HEK293 (cell line): ENCODE measurements around the gene PPFIA2.
A peak's percentile ranks its signal among the peaks of the same experiment; 100 is the strongest.

Source experiments
- CTCF ChIA-PET: fragments of 350-600 bp; formaldehyde crosslinking; extraction: SDS; loops from one replicate; lab custom pipeline; 2021; ENCODE audit warnings: antibody characterized with exemption; lab: Yijun Ruan, JAX
- POLR2A ChIA-PET: fragments of 300-600 bp; formaldehyde crosslinking; extraction: SDS; loops from one replicate; lab custom pipeline; 2020; ENCODE audit warnings: antibody characterized with exemption, inconsistent platforms; lab: Yijun Ruan, JAX
- H3K27ac ChIP-seq: fragments of 200-500 bp; sonication (Bioruptor generic); 2 replicates; pipeline ENCODE4 v1.5.1; 2014; ENCODE audit warnings: low read depth, low read length, control low read depth, inconsistent platforms; ENCODE audit errors: extremely low read depth
- H3K36me3 ChIP-seq, 2 experiments: fragments of 200-500 bp in 1 of 2; sonication (Bioruptor generic) in 1 of 2; 1 replicate in 1 of 2; 2 replicates in 1 of 2; pipeline ENCODE4 v1.5.1; 2014 to 2017; ENCODE audit warnings: inconsistent platforms in 2 of 2, low read length in 2 of 2; ENCODE audit not compliant: control insufficient read depth in 2 of 2, insufficient read depth in 1 of 2
- H3K4me1 ChIP-seq: fragments of 200-500 bp; sonication (Bioruptor generic); 2 replicates; pipeline ENCODE4 v1.5.1; 2014; ENCODE audit warnings: mild to moderate bottlenecking, low read length, inconsistent platforms; ENCODE audit not compliant: control insufficient read depth, insufficient read depth
- H3K4me3 ChIP-seq: 2 replicates; pipeline ENCODE4 v1.5.1; 2011; ENCODE audit warnings: low read depth, mild to moderate bottlenecking, control low read depth, low read length, moderate library complexity
- H3K9me3 ChIP-seq: fragments of 200-500 bp; sonication (Bioruptor generic); 2 replicates; pipeline ENCODE4 v1.5.1; 2014; ENCODE audit warnings: low read depth, low read length, inconsistent platforms; ENCODE audit not compliant: control insufficient read depth, insufficient read depth
- SP3 ChIP-seq: fragments of 450-650 bp; formaldehyde crosslinking; IDR thresholded peaks from 2 replicates; pipeline ENCODE4 v1.5.1; 2016; ENCODE audit warnings: missing biosample characterization, missing genetic modification characterization
- TCF7L2 ChIP-seq: IDR thresholded peaks from 2 replicates; pipeline ENCODE4 v1.6.1; 2011; ENCODE audit warnings: low read depth, mild to moderate bottlenecking, inconsistent platforms, low read length, moderate library complexity, borderline replicate concordance
- ZBTB11 ChIP-seq: fragments of 450-650 bp; formaldehyde crosslinking; conservative IDR thresholded peaks from 2 replicates; pipeline ENCODE4 v1.5.1; 2016; ENCODE audit warnings: low read depth, missing biosample characterization, missing genetic modification characterization
- ZBTB8A ChIP-seq: fragments of 450-650 bp; formaldehyde crosslinking; IDR thresholded peaks from 2 replicates; pipeline ENCODE4 v1.5.1; 2016; ENCODE audit warnings: missing biosample characterization, missing genetic modification characterization
- ZNF138 ChIP-seq: fragments of 450-650 bp; formaldehyde crosslinking; IDR thresholded peaks from 2 replicates; pipeline ENCODE4 v1.5.1; 2016; ENCODE audit warnings: missing biosample characterization, missing genetic modification characterization, borderline replicate concordance
- ZNF140 ChIP-seq: fragments of 450-650 bp; formaldehyde crosslinking; IDR thresholded peaks from 2 replicates; pipeline ENCODE4 v1.5.1; 2016; ENCODE audit warnings: missing biosample characterization, missing genetic modification characterization
- ZNF202 ChIP-seq: fragments of 450-650 bp; formaldehyde crosslinking; IDR thresholded peaks from 2 replicates; pipeline ENCODE4 v1.5.1; 2016; ENCODE audit warnings: missing biosample characterization, missing genetic modification characterization, borderline replicate concordance
- ZNF341 ChIP-seq: fragments of 450-650 bp; formaldehyde crosslinking; IDR thresholded peaks from 2 replicates; pipeline ENCODE4; 2016; ENCODE audit warnings: low read depth, missing biosample characterization, missing genetic modification characterization
- ZNF366 ChIP-seq: fragments of 450-650 bp; formaldehyde crosslinking; conservative IDR thresholded peaks from 2 replicates; pipeline ENCODE4 v1.5.1; 2016; ENCODE audit warnings: missing biosample characterization, missing genetic modification characterization
- ZNF394 ChIP-seq: fragments of 450-650 bp; formaldehyde crosslinking; IDR thresholded peaks from 2 replicates; pipeline ENCODE4 v1.5.1; 2016; ENCODE audit warnings: missing biosample characterization, missing genetic modification characterization, mild to moderate bottlenecking, moderate library complexity, borderline replicate concordance
- ZNF398 ChIP-seq: fragments of 450-650 bp; formaldehyde crosslinking; IDR thresholded peaks from 2 replicates; pipeline ENCODE4 v1.5.1; 2017; ENCODE audit warnings: missing biosample characterization, missing genetic modification characterization
- ZNF426 ChIP-seq: fragments of 450-650 bp; formaldehyde crosslinking; IDR thresholded peaks from 2 replicates; pipeline ENCODE4 v1.5.1; 2017; ENCODE audit warnings: missing biosample characterization, missing genetic modification characterization, mild to moderate bottlenecking, inconsistent platforms, moderate library complexity
- ZNF433 ChIP-seq: fragments of 450-650 bp; formaldehyde crosslinking; IDR thresholded peaks from 2 replicates; pipeline ENCODE4 v1.5.1; 2016; ENCODE audit warnings: missing biosample characterization, missing genetic modification characterization, low read depth
- ZNF518A ChIP-seq: fragments of 450-650 bp; formaldehyde crosslinking; conservative IDR thresholded peaks from 2 replicates; pipeline ENCODE4 v1.5.1; 2016; ENCODE audit warnings: low read depth, missing biosample characterization, missing genetic modification characterization
- ZNF555 ChIP-seq: fragments of 450-650 bp; formaldehyde crosslinking; conservative IDR thresholded peaks from 2 replicates; pipeline ENCODE4 v1.5.1; 2017; ENCODE audit warnings: missing biosample characterization, mild to moderate bottlenecking, missing genetic modification characterization, inconsistent platforms
- ZNF560 ChIP-seq: fragments of 450-650 bp; formaldehyde crosslinking; IDR thresholded peaks from 2 replicates; pipeline ENCODE4 v1.5.1; 2017; ENCODE audit warnings: missing biosample characterization, missing genetic modification characterization, borderline replicate concordance
- ZNF600 ChIP-seq: fragments of 450-650 bp; formaldehyde crosslinking; IDR thresholded peaks from 2 replicates; pipeline ENCODE4 v1.5.1; 2016; ENCODE audit warnings: missing biosample characterization, missing genetic modification characterization
- ZNF621 ChIP-seq: fragments of 450-650 bp; formaldehyde crosslinking; IDR thresholded peaks from 2 replicates; pipeline ENCODE4 v1.5.1; 2017; ENCODE audit warnings: missing biosample characterization, missing genetic modification characterization
- ZNF623 ChIP-seq: fragments of 450-650 bp; formaldehyde crosslinking; IDR thresholded peaks from 2 replicates; pipeline ENCODE4 v1.5.1; 2016; ENCODE audit warnings: missing biosample characterization, missing genetic modification characterization
- ZNF654 ChIP-seq: fragments of 450-650 bp; formaldehyde crosslinking; IDR thresholded peaks from 2 replicates; pipeline ENCODE4 v1.5.1; 2016; ENCODE audit warnings: low read depth, missing biosample characterization, missing genetic modification characterization
- ZSCAN18 ChIP-seq: fragments of 450-650 bp; formaldehyde crosslinking; IDR thresholded peaks from 2 replicates; pipeline ENCODE4 v1.5.1; 2016; ENCODE audit warnings: missing biosample characterization, missing genetic modification characterization

PPFIA2 gene

GRCh38 chr12:81472934-81473333, 286.2 kb downstream of the PPFIA2 start:
- no peaks in the 10 kb centered on the region for H3K36me3 ChIP-seq
- no peaks in the 10 kb centered on the region for H3K9me3 ChIP-seq
- no peak overlapping the region for H3K4me3 ChIP-seq
- POLR2A ChIA-PET: no interaction called here
- CTCF ChIA-PET: interaction anchor here (0.6 kb wide), 1 partner anchor 23 kb away, joined by 3 read pairs; no protein-coding TSS in a partner anchor
- H3K27ac ChIP-seq: no peak overlapping the region
- TF ChIP-seq TCF7L2 (no peak), ZSCAN18 (tag by site-specific recombination) (no peak), ZNF621 (tag by site-specific recombination) (no peak), ZNF341 (no peak)
- H3K4me1 ChIP-seq: 0 out of 2 replicates have a peak, but pooled peaks cover 3% of the 10 kb centered on the region

GRCh38 chr12:81470923-81471322, 288.2 kb downstream of the PPFIA2 start:
- Histone ChIP-seq H3K36me3 (no peaks in the 10 kb centered on the region), H3K9me3 (no peaks in the 10 kb centered on the region)
- CTCF ChIA-PET: interaction anchor here (0.6 to 0.7 kb wide), 2 partner anchors 56 to 970 kb away, joined by 3 to 5 read pairs; no protein-coding TSS in a partner anchor
- TF ChIP-seq ZBTB11 (tag by site-specific recombination): peak; percentile 27; the same call in 1 of the 2 replicates
- TF ChIP-seq ZNF433 (tag by site-specific recombination): 0 out of 2 replicates have a peak, but pooled peaks have one; percentile 20
- TF ChIP-seq ZNF394 (tag by site-specific recombination): peak; percentile 73; the same call in 1 of the 2 replicates
- TF ChIP-seq ZNF560 (tag by site-specific recombination): no peak
- peak; percentile 50; the same call in 1 of the 2 replicates for TF ChIP-seq ZNF202 (tag by site-specific recombination)
- peak; percentile 54; the same call in 1 of the 2 replicates for TF ChIP-seq ZNF140 (tag by site-specific recombination)
- no peak for TF ChIP-seq ZNF366 (tag by site-specific recombination)
- TF ChIP-seq ZNF398 (tag by site-specific recombination): no peak
- TF ChIP-seq ZNF138 (tag by site-specific recombination): 0 out of 2 replicates have a peak, but pooled peaks have one; percentile 35
- TF ChIP-seq ZNF426 (tag by site-specific recombination): peak; percentile 51
- TF ChIP-seq ZNF600 (tag by site-specific recombination): no peak
- TF ChIP-seq ZNF518A (tag by site-specific recombination): peak; percentile 64; the same call in 1 of the 2 replicates
- TF ChIP-seq ZNF623 (tag by site-specific recombination): peak; percentile 30; the same call in 1 of the 2 replicates
- TF ChIP-seq ZNF555 (tag by site-specific recombination): peak; percentile 49
- TF ChIP-seq SP3 (tag by site-specific recombination): no peak
- TF ChIP-seq ZNF654 (tag by site-specific recombination): 0 out of 2 replicates have a peak, but pooled peaks have one; percentile 18
- peak; percentile 39; the same call in 1 of the 2 replicates for TF ChIP-seq ZBTB8A (tag by site-specific recombination)
- TF ChIP-seq, all 188 proteins: peak for 12
- Histone ChIP-seq H3K4me1 (0 out of 2 replicates have a peak, but pooled peaks cover 3% of the 10 kb centered on the region), H3K4me3 (no peak overlapping the region), H3K27ac (no peak overlapping the region)
- POLR2A ChIA-PET: no interaction called here
